Liver (tissue), 9 donors: ENCODE results near the gene RCAN2. TPM values are rescaled to one million over a fixed set of nuclear protein-coding genes. Genes with fewer than 3 reads are reported as not detected.
A peak's percentile ranks its signal among the peaks of the same experiment; 100 is the strongest.

Source experiments
- DNase-seq: peaks from one replicate; pipeline ENCODE4 v3.0.0-alpha.2; 2017; ENCODE audit warnings: low spot score
- H3K27ac ChIP-seq, 2 donors: one replicate each; pipeline ENCODE4 v1.7.0; 2013; ENCODE audit warnings: inconsistent platforms in 2 of 2, low read length in 2 of 2, control low read depth in 1 of 2, low read depth in 1 of 2, mild to moderate bottlenecking in 1 of 2
- H3K27me3 ChIP-seq, 4 donors: one replicate each; pipeline versions ENCODE4 v1.6.1 to v1.7.0; 2013; ENCODE audit warnings: low read length in 3 of 4, inconsistent platforms in 1 of 4, mild to moderate bottlenecking in 1 of 4, moderate library complexity in 1 of 4; ENCODE audit not compliant: control insufficient read depth in 4 of 4, insufficient read depth in 4 of 4
- H3K36me3 ChIP-seq, 4 donors: one replicate each; pipeline versions ENCODE4 v1.6.1 to v1.7.0; 2013; ENCODE audit warnings: low read length in 3 of 4, mild to moderate bottlenecking in 3 of 4, low read depth in 1 of 4, moderate library complexity in 1 of 4; ENCODE audit not compliant: control insufficient read depth in 4 of 4, insufficient read depth in 3 of 4
- H3K4me1 ChIP-seq, 4 donors: one replicate each; pipeline versions ENCODE4 v1.6.1 to v1.7.0; 2013; ENCODE audit warnings: low read length in 3 of 4, mild to moderate bottlenecking in 3 of 4, moderate library complexity in 1 of 4; ENCODE audit not compliant: control insufficient read depth in 4 of 4, insufficient read depth in 4 of 4
- H3K4me3 ChIP-seq, 3 donors: one replicate each; pipeline versions ENCODE4 v1.6.1 to v1.7.0; 2013; ENCODE audit warnings: low read length in 3 of 3, control low read depth in 1 of 3, low read depth in 1 of 3, mild to moderate bottlenecking in 1 of 3
- H3K9ac ChIP-seq, 2 donors: one replicate each; pipeline ENCODE4 v1.7.0; 2013; ENCODE audit warnings: low read length in 2 of 2, mild to moderate bottlenecking in 2 of 2, moderate library complexity in 2 of 2, control low read depth in 1 of 2, low read depth in 1 of 2
- H3K9me3 ChIP-seq, 4 donors: one replicate each; pipeline versions ENCODE4 v1.6.1 to v1.7.0; 2013; ENCODE audit warnings: low read length in 3 of 4; ENCODE audit not compliant: control insufficient read depth in 4 of 4
- EGR1 ChIP-seq, 2 donors: IDR thresholded peaks; 2 replicates each; pipeline ENCODE4 v1.6.1; 2016 to 2018; ENCODE audit warnings: antibody characterized with exemption in 2 of 2, low read depth in 2 of 2
- FOXA1 ChIP-seq: IDR thresholded peaks from 2 replicates; pipeline ENCODE4 v1.6.1; 2016; ENCODE audit warnings: antibody characterized with exemption
- FOXA2 ChIP-seq: IDR thresholded peaks from 2 replicates; pipeline ENCODE4 v1.6.1; 2016; ENCODE audit warnings: antibody characterized with exemption
- GABPA ChIP-seq, 2 donors: IDR thresholded peaks in 1 of 2; conservative IDR thresholded peaks in 1 of 2; 2 replicates each; pipeline ENCODE4 v1.6.1; 2016; ENCODE audit warnings: antibody characterized with exemption in 2 of 2, mild to moderate bottlenecking in 1 of 2, moderate library complexity in 1 of 2
- HNF4A ChIP-seq, 2 donors: conservative IDR thresholded peaks; 2 replicates each; pipeline ENCODE4 v1.6.1; 2016; ENCODE audit warnings: antibody characterized with exemption in 2 of 2, mild to moderate bottlenecking in 2 of 2
- HNF4G ChIP-seq: IDR thresholded peaks from 2 replicates; pipeline ENCODE4 v1.6.1; 2016; ENCODE audit warnings: antibody characterized with exemption
- RAD21 ChIP-seq, 2 donors: IDR thresholded peaks; 2 replicates each; pipeline ENCODE4 v1.6.1; 2016; ENCODE audit warnings: antibody characterized with exemption in 2 of 2, mild to moderate bottlenecking in 2 of 2
- RXRA ChIP-seq, 2 donors: IDR thresholded peaks; 2 replicates each; pipeline ENCODE4 v1.6.1; 2017 to 2018; ENCODE audit warnings: antibody characterized with exemption in 2 of 2, mild to moderate bottlenecking in 1 of 2
- SP1 ChIP-seq: IDR thresholded peaks from 2 replicates; pipeline ENCODE4 v1.6.1; 2018; ENCODE audit warnings: antibody characterized with exemption, mild to moderate bottlenecking
- TAF1 ChIP-seq: conservative IDR thresholded peaks from 2 replicates; pipeline ENCODE4 v1.6.1; 2016; ENCODE audit warnings: antibody characterized with exemption, mild to moderate bottlenecking
- YY1 ChIP-seq: IDR thresholded peaks from 2 replicates; pipeline ENCODE4 v1.6.1; 2016; ENCODE audit warnings: antibody characterized with exemption, mild to moderate bottlenecking
- WGBS: extraction: QIAGEN DNeasy Blood & Tissue Kit; methylation state at CpG from one replicate; pipeline ENCODE4 v1.1.7; 2013; 5-methylcytosine and 5-hydroxymethylcytosine counted together
- polyA plus RNA-seq, 2 donors: library from polyadenylated mRNA; stranded (reverse) in 1 of 2; unstranded in 1 of 2; fragments of 200-250 nt in 1 of 2; fragments of >200 nt in 1 of 2; fragmentation: Nextera tagmentation in 1 of 2; extraction: Ambion mirVana in 1 of 2; gene quantifications; one replicate each; pipeline versions ENCODE4 v1.2.1 to v1.2.3, GENCODE V29; 2013 to 2015
- total RNA-seq, 2 donors: library from RNA; depleted of rRNA; stranded (reverse); fragments of >200 nt; gene quantifications; one replicate each; pipeline ENCODE4 v1.2.3, GENCODE V29; 2014
- TF ChIP-seq, protein P1 (sequence below): IDR thresholded peaks from 2 replicates; pipeline ENCODE4 v1.6.1; 2016; ENCODE audit warnings: antibody characterized with exemption
- TF ChIP-seq, protein P2 (sequence below): IDR thresholded peaks from 2 replicates; pipeline ENCODE4 v1.6.1; 2016; ENCODE audit warnings: antibody characterized with exemption, mild to moderate bottlenecking
- TF ChIP-seq, protein P3 (sequence below): IDR thresholded peaks from 2 replicates; pipeline ENCODE4 v1.6.1; 2016; ENCODE audit warnings: antibody characterized with exemption
- TF ChIP-seq, protein P4 (sequence below): fragments of 150-350 bp; IDR thresholded peaks from 2 replicates; pipeline ENCODE4 v1.5.1; 2017; ENCODE audit warnings: improper control_type of control experiment, low read depth, low read length; ENCODE audit not compliant: missing input control
- donor health status: healthy.
- donor health status: healthy.
- donor health status: healthy.
- donor health status: healthy.
- donor health status: healthy.

The RCAN2 gene
- total and polyA plus RNA-seq, 4 donors = 0.19 to 8.2 (median 2.4) TPM

DNA sequence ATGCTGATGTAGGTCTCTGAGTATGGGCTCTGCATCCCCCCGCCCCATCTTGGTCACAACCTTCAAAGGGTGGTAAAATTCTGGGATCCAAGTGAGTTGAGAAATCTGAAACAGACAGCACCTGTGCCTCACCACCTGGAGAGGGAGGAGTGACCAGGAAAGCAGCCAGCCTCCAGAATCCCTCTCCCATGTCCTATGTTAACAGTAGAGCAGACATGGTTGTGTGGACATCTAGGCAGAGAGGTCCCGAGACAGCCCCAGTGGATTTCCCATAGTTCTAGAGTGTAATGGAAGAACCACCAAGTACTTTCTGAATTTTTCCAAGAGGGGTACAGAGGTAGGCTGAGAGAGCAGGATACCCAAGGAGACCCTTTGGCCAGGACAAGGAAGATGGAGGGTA is 216.7 kb downstream of the RCAN2 start:
- TF ChIP-seq TAF1 (no peak), SP1 (no peak), RXRA (IDR thresholded peaks at IDR 0.05) (no peak), EGR1 (IDR thresholded peaks at IDR 0.05; ENCODE audit: low read depth in 2 of 2) (no peak)
- TF ChIP-seq, protein P1, sequence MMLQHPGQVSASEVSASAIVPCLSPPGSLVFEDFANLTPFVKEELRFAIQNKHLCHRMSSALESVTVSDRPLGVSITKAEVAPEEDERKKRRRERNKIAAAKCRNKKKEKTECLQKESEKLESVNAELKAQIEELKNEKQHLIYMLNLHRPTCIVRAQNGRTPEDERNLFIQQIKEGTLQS = no peak
- TF ChIP-seq, protein P2, sequence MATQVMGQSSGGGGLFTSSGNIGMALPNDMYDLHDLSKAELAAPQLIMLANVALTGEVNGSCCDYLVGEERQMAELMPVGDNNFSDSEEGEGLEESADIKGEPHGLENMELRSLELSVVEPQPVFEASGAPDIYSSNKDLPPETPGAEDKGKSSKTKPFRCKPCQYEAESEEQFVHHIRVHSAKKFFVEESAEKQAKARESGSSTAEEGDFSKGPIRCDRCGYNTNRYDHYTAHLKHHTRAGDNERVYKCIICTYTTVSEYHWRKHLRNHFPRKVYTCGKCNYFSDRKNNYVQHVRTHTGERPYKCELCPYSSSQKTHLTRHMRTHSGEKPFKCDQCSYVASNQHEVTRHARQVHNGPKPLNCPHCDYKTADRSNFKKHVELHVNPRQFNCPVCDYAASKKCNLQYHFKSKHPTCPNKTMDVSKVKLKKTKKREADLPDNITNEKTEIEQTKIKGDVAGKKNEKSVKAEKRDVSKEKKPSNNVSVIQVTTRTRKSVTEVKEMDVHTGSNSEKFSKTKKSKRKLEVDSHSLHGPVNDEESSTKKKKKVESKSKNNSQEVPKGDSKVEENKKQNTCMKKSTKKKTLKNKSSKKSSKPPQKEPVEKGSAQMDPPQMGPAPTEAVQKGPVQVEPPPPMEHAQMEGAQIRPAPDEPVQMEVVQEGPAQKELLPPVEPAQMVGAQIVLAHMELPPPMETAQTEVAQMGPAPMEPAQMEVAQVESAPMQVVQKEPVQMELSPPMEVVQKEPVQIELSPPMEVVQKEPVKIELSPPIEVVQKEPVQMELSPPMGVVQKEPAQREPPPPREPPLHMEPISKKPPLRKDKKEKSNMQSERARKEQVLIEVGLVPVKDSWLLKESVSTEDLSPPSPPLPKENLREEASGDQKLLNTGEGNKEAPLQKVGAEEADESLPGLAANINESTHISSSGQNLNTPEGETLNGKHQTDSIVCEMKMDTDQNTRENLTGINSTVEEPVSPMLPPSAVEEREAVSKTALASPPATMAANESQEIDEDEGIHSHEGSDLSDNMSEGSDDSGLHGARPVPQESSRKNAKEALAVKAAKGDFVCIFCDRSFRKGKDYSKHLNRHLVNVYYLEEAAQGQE = no peak
- TF ChIP-seq, protein P3, sequence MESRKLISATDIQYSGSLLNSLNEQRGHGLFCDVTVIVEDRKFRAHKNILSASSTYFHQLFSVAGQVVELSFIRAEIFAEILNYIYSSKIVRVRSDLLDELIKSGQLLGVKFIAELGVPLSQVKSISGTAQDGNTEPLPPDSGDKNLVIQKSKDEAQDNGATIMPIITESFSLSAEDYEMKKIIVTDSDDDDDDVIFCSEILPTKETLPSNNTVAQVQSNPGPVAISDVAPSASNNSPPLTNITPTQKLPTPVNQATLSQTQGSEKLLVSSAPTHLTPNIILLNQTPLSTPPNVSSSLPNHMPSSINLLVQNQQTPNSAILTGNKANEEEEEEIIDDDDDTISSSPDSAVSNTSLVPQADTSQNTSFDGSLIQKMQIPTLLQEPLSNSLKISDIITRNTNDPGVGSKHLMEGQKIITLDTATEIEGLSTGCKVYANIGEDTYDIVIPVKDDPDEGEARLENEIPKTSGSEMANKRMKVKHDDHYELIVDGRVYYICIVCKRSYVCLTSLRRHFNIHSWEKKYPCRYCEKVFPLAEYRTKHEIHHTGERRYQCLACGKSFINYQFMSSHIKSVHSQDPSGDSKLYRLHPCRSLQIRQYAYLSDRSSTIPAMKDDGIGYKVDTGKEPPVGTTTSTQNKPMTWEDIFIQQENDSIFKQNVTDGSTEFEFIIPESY = no peak
- 98% methylated on average over 2 of the region's 2 CpGs for WGBS
- Histone ChIP-seq H3K36me3 (no peaks in the 10 kb centered on the region), H3K4me1 (peaks cover 0 to 11% (median 4%) of the 10 kb centered on the region in 4 donors), H3K9ac (no peak overlapping the region), H3K27ac (no peak overlapping the region), H3K9me3 (no peaks in the 10 kb centered on the region), H3K27me3 (no peaks in the 10 kb centered on the region), H3K4me3 (no peak overlapping the region)
- no peak for DNase-seq

DNA sequence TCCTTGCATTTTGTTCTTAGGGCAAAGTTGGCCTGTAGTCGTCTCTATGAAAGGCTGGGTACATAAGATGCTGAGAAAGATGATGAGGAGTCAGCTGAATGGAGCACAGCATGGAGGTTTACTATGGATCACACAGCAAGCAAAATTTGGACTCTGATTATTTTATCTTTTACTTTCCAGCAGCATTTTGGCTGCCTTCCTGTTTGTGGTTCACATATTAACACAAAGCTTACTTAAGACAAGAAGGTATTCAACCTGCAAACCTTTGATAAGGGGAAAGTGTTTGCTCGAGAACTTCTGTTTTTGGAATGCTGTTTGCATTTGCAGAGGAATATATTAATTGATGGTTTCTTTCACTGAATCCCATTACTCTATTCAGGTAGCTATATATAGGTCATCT is 217.3 kb downstream of the RCAN2 start:
- 15% methylated on average over 2 of the region's 2 CpGs for WGBS
- Histone ChIP-seq H3K36me3 (no peaks in the 10 kb centered on the region), H3K4me1 (peaks cover 0 to 11% (median 4%) of the 10 kb centered on the region in 4 donors), H3K9ac (no peak overlapping the region), H3K9me3 (no peaks in the 10 kb centered on the region), H3K4me3 (no peak overlapping the region), H3K27ac (no peak overlapping the region), H3K27me3 (no peaks in the 10 kb centered on the region)
- peak; percentile 24 for TF ChIP-seq YY1
- TF ChIP-seq, protein P1 = no peak
- TF ChIP-seq HNF4A (conservative IDR thresholded peaks at IDR 0.05) = peak; percentile 39 to 50
- TF ChIP-seq FOXA1 = no peak
- no peak for TF ChIP-seq FOXA2
- TF ChIP-seq, protein P4, sequence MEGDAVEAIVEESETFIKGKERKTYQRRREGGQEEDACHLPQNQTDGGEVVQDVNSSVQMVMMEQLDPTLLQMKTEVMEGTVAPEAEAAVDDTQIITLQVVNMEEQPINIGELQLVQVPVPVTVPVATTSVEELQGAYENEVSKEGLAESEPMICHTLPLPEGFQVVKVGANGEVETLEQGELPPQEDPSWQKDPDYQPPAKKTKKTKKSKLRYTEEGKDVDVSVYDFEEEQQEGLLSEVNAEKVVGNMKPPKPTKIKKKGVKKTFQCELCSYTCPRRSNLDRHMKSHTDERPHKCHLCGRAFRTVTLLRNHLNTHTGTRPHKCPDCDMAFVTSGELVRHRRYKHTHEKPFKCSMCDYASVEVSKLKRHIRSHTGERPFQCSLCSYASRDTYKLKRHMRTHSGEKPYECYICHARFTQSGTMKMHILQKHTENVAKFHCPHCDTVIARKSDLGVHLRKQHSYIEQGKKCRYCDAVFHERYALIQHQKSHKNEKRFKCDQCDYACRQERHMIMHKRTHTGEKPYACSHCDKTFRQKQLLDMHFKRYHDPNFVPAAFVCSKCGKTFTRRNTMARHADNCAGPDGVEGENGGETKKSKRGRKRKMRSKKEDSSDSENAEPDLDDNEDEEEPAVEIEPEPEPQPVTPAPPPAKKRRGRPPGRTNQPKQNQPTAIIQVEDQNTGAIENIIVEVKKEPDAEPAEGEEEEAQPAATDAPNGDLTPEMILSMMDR = no peak
- TF ChIP-seq RAD21 (IDR thresholded peaks at IDR 0.05) = peak in 1 of 2 donors; percentile 21
- TF ChIP-seq, protein P2 = no peak
- TF ChIP-seq HNF4G = no peak
- TF ChIP-seq RXRA (IDR thresholded peaks at IDR 0.05) = peak; percentile 24 to 34
- TF ChIP-seq GABPA (IDR thresholded peaks at IDR 0.05 in 1 of 2, conservative IDR thresholded peaks at IDR 0.05 in 1 of 2) = no peak
- no peak for DNase-seq
